AG10803 (cell line): ENCODE results near the gene TLX2.

Source experiments
- DNase-seq: peaks from one replicate; pipeline ENCODE4 v3.0.0; 2010; ENCODE audit warnings: low read depth
- H3K4me3 ChIP-seq: 2 replicates; pipeline ENCODE4 v1.5.1; 2011; ENCODE audit warnings: mild to moderate bottlenecking, low read length, control low read depth
- CTCF ChIP-seq: conservative IDR thresholded peaks from 2 replicates; pipeline ENCODE4 v1.5.1; 2011; ENCODE audit warnings: mild to moderate bottlenecking, low read length, control low read depth, inconsistent platforms

TLX2 gene

GRCh38 chr2:74498500-74499266, 15.6 kb upstream of the TLX2 start:
- DNase-seq, result no peak
- TF ChIP-seq CTCF, result no peak
- H3K4me3 ChIP-seq, result peak overlapping the region; percentile 53

GRCh38 chr2:74499267-74499939, 14.8 kb upstream of the TLX2 start, which contains the start of gene LBX2:
TSS of gene LBX2 (minus strand) at chr2:74499603. CDS start at chr2:74499537, 66 bp downstream.
- DNase-seq, result no peak
- H3K4me3 ChIP-seq, result peak within 1 kb of the TSS; percentile 53
- TF ChIP-seq CTCF, result no peak

DNA sequence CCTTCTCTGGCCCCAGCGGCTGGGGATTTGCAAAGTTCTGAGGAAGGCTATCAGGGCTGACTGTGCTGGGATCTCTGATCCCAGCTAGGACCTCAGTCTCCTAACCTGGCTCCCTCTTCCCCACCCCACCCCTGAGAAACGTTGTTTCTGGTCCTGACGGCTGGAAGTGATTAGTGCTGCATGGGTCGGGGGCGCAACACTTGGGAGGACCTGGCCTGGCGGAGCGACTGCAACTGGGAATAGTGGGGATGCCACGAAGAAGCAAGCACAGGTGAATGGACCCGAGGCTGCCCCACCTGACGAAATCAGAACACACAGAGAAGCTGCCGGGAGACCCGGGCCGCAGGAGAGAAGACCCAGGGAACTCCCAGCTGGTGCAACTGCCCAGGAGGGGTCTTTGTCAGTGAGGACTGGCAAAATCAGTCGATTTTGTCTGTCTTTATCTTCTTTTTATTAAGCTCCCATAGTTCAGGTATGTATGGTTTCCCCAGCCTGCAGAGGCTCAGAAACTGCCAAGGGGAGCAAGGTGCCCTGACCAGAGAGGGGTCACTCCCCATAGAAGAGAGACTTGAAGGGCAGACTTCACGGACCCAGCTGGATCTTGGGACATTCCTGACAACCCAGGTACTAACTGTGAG, 14.2 kb upstream of the TLX2 start:
- peak overlapping the region; percentile 22; the same call in 1 of the 2 replicates for H3K4me3 ChIP-seq
- no peak for DNase-seq
- TF ChIP-seq CTCF, result no peak

GRCh38 chr2:74500578-74500946, 13.7 kb upstream of the TLX2 start:
- no peak overlapping the region for H3K4me3 ChIP-seq
- DNase-seq, result no peak
- no peak for TF ChIP-seq CTCF

- DNase-seq, result no peak
- TF ChIP-seq CTCF, result no peak
- H3K4me3 ChIP-seq, result peak overlapping the region; percentile 78
These were observed 12.7 kb upstream of the TLX2 start for GRCh38 chr2:74501335-74502071.

DNA sequence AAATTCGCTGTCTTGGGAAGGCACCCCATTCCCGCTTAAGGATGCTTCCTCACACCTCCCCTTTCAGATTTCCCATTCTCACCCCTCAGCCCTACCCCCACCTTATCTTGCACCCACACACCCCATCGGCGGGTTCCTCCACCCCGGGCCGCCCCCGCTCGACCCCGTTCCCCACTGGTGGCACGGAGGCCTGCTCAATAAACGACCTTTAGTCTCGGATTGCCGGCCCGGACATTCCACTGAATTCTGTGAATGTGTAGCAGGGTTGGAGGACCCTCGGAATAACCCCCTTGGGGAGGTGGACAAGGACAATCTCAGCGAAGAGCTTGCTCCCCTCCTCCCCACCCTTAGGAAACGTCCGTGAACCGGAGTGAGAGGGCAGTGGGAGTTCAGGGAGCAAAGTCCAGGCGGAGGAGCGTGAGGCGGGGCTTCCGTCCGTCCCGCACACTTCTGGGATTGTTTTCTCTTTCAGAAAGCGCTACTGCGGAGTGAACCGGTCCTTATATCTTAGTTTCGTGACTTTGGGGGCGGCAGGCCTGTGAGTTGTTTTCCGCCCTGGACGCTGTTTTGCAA, 12.0 kb upstream of the TLX2 start:
- H3K4me3 ChIP-seq, result peak overlapping the region; percentile 78
- DNase-seq, result no peak
- TF ChIP-seq CTCF, result no peak
